ENCODE data around the gene HS3ST3A1. TPM values are rescaled to one million over a fixed set of nuclear protein-coding genes. Genes with fewer than 3 reads are reported as not detected.

The HS3ST3A1 gene
- total RNA-seq, 6 experiments from 2014 or later: 4.0 to 10.1 (median 5.1) TPM

DNA sequence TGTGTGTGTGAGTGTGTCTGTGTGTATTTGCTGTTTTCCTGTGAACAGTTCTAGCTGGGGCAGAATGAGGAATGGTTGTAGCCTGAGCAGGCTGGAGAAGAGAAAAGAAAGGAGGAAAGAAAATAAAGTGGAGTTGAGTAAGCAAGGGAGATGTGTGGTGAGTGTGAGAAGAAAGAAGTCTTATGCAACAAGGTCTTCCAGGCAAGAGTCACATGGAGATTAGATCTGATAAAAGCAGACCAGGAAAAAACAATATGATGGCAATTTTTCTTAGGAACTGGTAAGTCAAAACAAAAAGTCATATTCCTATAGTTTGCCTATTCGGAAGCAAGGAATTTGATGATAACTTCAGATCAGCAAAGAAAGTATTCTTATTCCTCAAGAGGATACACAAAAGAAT lies 125.0 kb downstream of the HS3ST3A1 start:
- TF ChIP-seq CTCF (IDR thresholded peaks at IDR 0.05) (no peak), POLR2A (IDR thresholded peaks at IDR 0.05) (no peak)
- H3K27ac ChIP-seq: no peak overlapping the region
- no peaks in the 10 kb centered on the region for H3K9me3 ChIP-seq
- 70% methylated on average over 1 of the region's 1 CpG for WGBS (ENCODE audit: insufficient coverage, low coverage, low lambda C conversion rate, missing lambda C conversion rate)
- no peak overlapping the region for H3K4me3 ChIP-seq
- H3K4me1 ChIP-seq: no peaks in the 10 kb centered on the region
- H3K36me3 ChIP-seq: no peaks in the 10 kb centered on the region
- ATAC-seq: no peak
- H3K27me3 ChIP-seq: no peaks in the 10 kb centered on the region
- intact Hi-C loops (cut with DNase I): no loop called here
- DNase-seq: no peak

- intact Hi-C loops (cut with DNase I): no loop called here
- H3K36me3 ChIP-seq: no peaks in the 10 kb centered on the region
- no peaks in the 10 kb centered on the region for H3K4me1 ChIP-seq
- TF ChIP-seq CTCF (IDR thresholded peaks at IDR 0.05): no peak
- no peak for TF ChIP-seq POLR2A (IDR thresholded peaks at IDR 0.05)
- WGBS (ENCODE audit: insufficient coverage, low coverage, low lambda C conversion rate, missing lambda C conversion rate): 94% methylated on average over 2 of the region's 2 CpGs
- H3K27ac ChIP-seq: no peak overlapping the region
- no peak for ATAC-seq
- no peak for DNase-seq
- H3K4me3 ChIP-seq: no peak overlapping the region
- no peaks in the 10 kb centered on the region for H3K9me3 ChIP-seq
- H3K27me3 ChIP-seq: no peaks in the 10 kb centered on the region
These were observed 126.0 kb downstream of the HS3ST3A1 start for GRCh38 chr17:13475574-13476223.

- DNase-seq: no peak
- Histone ChIP-seq H3K27ac (no peak overlapping the region), H3K36me3 (no peaks in the 10 kb centered on the region), H3K27me3 (no peaks in the 10 kb centered on the region), H3K4me1 (no peaks in the 10 kb centered on the region), H3K9me3 (no peaks in the 10 kb centered on the region), H3K4me3 (no peak overlapping the region)
- WGBS (ENCODE audit: insufficient coverage, low coverage, low lambda C conversion rate, missing lambda C conversion rate): 62% methylated on average over 10 of the region's 10 CpGs
- no peak for TF ChIP-seq POLR2A (IDR thresholded peaks at IDR 0.05)
- no peak for TF ChIP-seq CTCF (IDR thresholded peaks at IDR 0.05)
- intact Hi-C loops (cut with DNase I): no loop called here
- ATAC-seq: no peak
These were observed 127.5 kb downstream of the HS3ST3A1 start for GRCh38 chr17:13474073-13474800.

GRCh38 chr17:13465678-13466077 lies 136.1 kb downstream of the HS3ST3A1 start:
- H3K36me3 ChIP-seq: no peaks in the 10 kb centered on the region
- DNase-seq: peak in 1 of 3 donors; percentile 48
- no peaks in the 10 kb centered on the region for H3K27me3 ChIP-seq
- intact Hi-C loops (cut with DNase I): no loop called here
- TF ChIP-seq CTCF (IDR thresholded peaks at IDR 0.05): no peak
- TF ChIP-seq POLR2A (IDR thresholded peaks at IDR 0.05): no peak
- no peaks in the 10 kb centered on the region for H3K9me3 ChIP-seq
- no peak overlapping the region for H3K4me3 ChIP-seq
- H3K27ac ChIP-seq: no peak overlapping the region
- WGBS (ENCODE audit: insufficient coverage, low coverage, low lambda C conversion rate, missing lambda C conversion rate): 54% methylated on average over 3 of the region's 3 CpGs
- H3K4me1 ChIP-seq: no peaks in the 10 kb centered on the region
- ATAC-seq: no peak
